HCT116 (cell line): Measurements from ENCODE around the gene MFN2. TPM values are rescaled to one million over a fixed set of nuclear protein-coding genes. Genes with fewer than 3 reads are reported as not detected.

Source experiments
- ATAC-seq: fragments of 200-7000 bp; cut with Tn5 transposase; 2 replicates; pipeline ENCODE4 v1.9.1; 2020; ENCODE audit warnings: mild to moderate bottlenecking, moderate library complexity
- BruUV-seq: library from RNA; stranded (reverse); fragments of 400-500 nt; replicated peaks from 2 replicates; lab custom pipeline; 2021; lab: Mats Ljungman, UMichigan
- CTCF ChIA-PET: fragments of 300-600 bp; sonication (Branson Sonifier 250); formaldehyde crosslinking; loops from one replicate; lab custom pipeline; 2021; ENCODE audit warnings: antibody characterized with exemption; lab: Charles Lee
- POLR2A ChIA-PET: fragments of 300-600, 350-600 bp; sonication (Branson Sonifier 250); formaldehyde crosslinking; loops from one replicate; lab custom pipeline; 2021; ENCODE audit warnings: antibody characterized with exemption; lab: Charles Lee
- RAD21 ChIA-PET, 2 experiments: fragments of 300-600 bp; sonication (Branson Sonifier 250); formaldehyde crosslinking; loops; one replicate each; lab custom pipeline; 2023; ENCODE audit warnings: low total read pairs in 2 of 2; ENCODE audit not compliant: uncharacterized antibody in 2 of 2, unreplicated experiment in 2 of 2, low non-redundant PET in 1 of 2; lab: Charles Lee
- DNase-seq: peaks from one replicate; pipeline ENCODE4 v3.0.0-alpha.2; 2010; ENCODE audit warnings: low read depth, low spot score
- H2AFZ ChIP-seq: fragments of 200-600 bp; shearing (Covaris generic), sonication (generic); 2 replicates; pipeline ENCODE4 v1.6.1; 2017; ENCODE audit warnings: low read depth, mixed run types, mixed read lengths, antibody characterized with exemption, low read length; ENCODE audit not compliant: poor library complexity, severe bottlenecking
- H3K27ac ChIP-seq: 2 replicates; pipeline ENCODE4 v1.5.1; 2012; ENCODE audit warnings: low read depth, low read length
- H3K27me3 ChIP-seq: fragments of 200-600 bp; sonication (generic); 2 replicates; pipeline ENCODE4 v1.6.1; 2016; ENCODE audit warnings: mixed run types, low read length, mixed read lengths; ENCODE audit not compliant: insufficient read depth
- H3K36me3 ChIP-seq, 2 experiments: fragments of 200-500 bp in 1 of 2; fragments of 200-600 bp in 1 of 2; sonication (Bioruptor generic) in 1 of 2; sonication (generic) in 1 of 2; 2 replicates each; pipeline versions ENCODE4 v1.5.1 to v1.6.1; 2014 to 2016; ENCODE audit warnings: low read length in 2 of 2, inconsistent platforms in 1 of 2, mixed read lengths in 1 of 2, mixed run types in 1 of 2; ENCODE audit not compliant: insufficient read depth in 2 of 2, control insufficient read depth in 1 of 2
- H3K4me1 ChIP-seq, 2 experiments: fragments of 200-600 bp in 1 of 2; sonication (generic) in 1 of 2; 2 replicates each; pipeline versions ENCODE4 v1.5.1 to v1.6.1; 2012 to 2017; ENCODE audit warnings: low read length in 2 of 2, inconsistent platforms in 1 of 2, mild to moderate bottlenecking in 1 of 2, mixed read lengths in 1 of 2, mixed run types in 1 of 2, moderate library complexity in 1 of 2; ENCODE audit not compliant: insufficient read depth in 2 of 2, control insufficient read depth in 1 of 2
- H3K4me2 ChIP-seq: fragments of 200-600 bp; sonication (generic); 2 replicates; pipeline ENCODE4 v1.6.1; 2017; ENCODE audit warnings: mixed run types, low read length, mixed read lengths
- H3K4me3 ChIP-seq, 2 experiments: fragments of 200-600 bp in 1 of 2; sonication (generic) in 1 of 2; replicated peaks in 1 of 2; 2 replicates each; pipeline ENCODE4 v1.5.1; 2011 to 2016; ENCODE audit warnings: low read length in 2 of 2, control low read depth in 1 of 2, low read depth in 1 of 2, mild to moderate bottlenecking in 1 of 2, mixed read lengths in 1 of 2, mixed run types in 1 of 2
- H3K79me2 ChIP-seq: fragments of 200-600 bp; sonication (generic); 2 replicates; pipeline ENCODE4 v1.6.1; 2017; ENCODE audit warnings: mild to moderate bottlenecking, mixed run types, low read length, moderate library complexity, mixed read lengths; ENCODE audit not compliant: insufficient read depth
- H3K9ac ChIP-seq: fragments of 200-600 bp; sonication (generic); 2 replicates; pipeline ENCODE4 v1.6.1; 2016; ENCODE audit warnings: low read length, mixed read lengths
- H3K9me2 ChIP-seq: fragments of 200-600 bp; sonication (generic), shearing (Covaris generic); 2 replicates; pipeline ENCODE4 v1.6.1; 2017; ENCODE audit warnings: mixed run types, mild to moderate bottlenecking, moderate library complexity; ENCODE audit not compliant: insufficient read depth
- H3K9me3 ChIP-seq, 2 experiments: fragments of 200-500 bp in 1 of 2; fragments of 200-600 bp in 1 of 2; sonication (Bioruptor generic) in 1 of 2; sonication (generic) in 1 of 2; 2 replicates each; pipeline ENCODE4 v1.6.1; 2014 to 2017; ENCODE audit warnings: low read length in 2 of 2, mixed read lengths in 2 of 2, inconsistent platforms in 1 of 2, low read depth in 1 of 2, mild to moderate bottlenecking in 1 of 2, mixed run types in 1 of 2, moderate library complexity in 1 of 2; ENCODE audit not compliant: control insufficient read depth in 1 of 2, insufficient read depth in 1 of 2
- H4K20me1 ChIP-seq: fragments of 200-600 bp; sonication (generic), shearing (Covaris generic); 2 replicates; pipeline ENCODE4 v1.6.1; 2017; ENCODE audit warnings: mixed run types, mild to moderate bottlenecking, moderate library complexity; ENCODE audit not compliant: insufficient read depth
- ATF3 ChIP-seq: IDR thresholded peaks from 2 replicates; pipeline ENCODE4 v1.6.1; 2012
- CBX3 ChIP-seq: IDR thresholded peaks from 2 replicates; pipeline ENCODE4 v1.6.1; 2012; ENCODE audit warnings: low read depth
- CTCF ChIP-seq, 3 experiments: fragments of 200-600 bp in 1 of 3; sonication (generic) in 1 of 3; IDR thresholded peaks in 2 of 3; conservative IDR thresholded peaks in 1 of 3; 2 replicates each; pipeline ENCODE4 v1.5.1; 2012 to 2017; ENCODE audit warnings: low read depth in 2 of 3, low read length in 2 of 3, antibody characterized with exemption in 1 of 3, borderline replicate concordance in 1 of 3, control low read depth in 1 of 3, mild to moderate bottlenecking in 1 of 3, mixed read lengths in 1 of 3, mixed run types in 1 of 3, moderate library complexity in 1 of 3; ENCODE audit not compliant: insufficient read depth in 1 of 3
- REST ChIP-seq: IDR thresholded peaks from 2 replicates; pipeline ENCODE4 v1.6.1; 2012; ENCODE audit warnings: low read depth
- SP1 ChIP-seq: IDR thresholded peaks from 2 replicates; pipeline ENCODE4 v1.6.1; 2012; ENCODE audit warnings: low read depth
- ZFX ChIP-seq: fragments of 450-650 bp; IDR thresholded peaks from 2 replicates; pipeline ENCODE4 v1.6.1; 2017
- intact Hi-C: fragments of 100-400 bp; cut with micrococcal nuclease; formaldehyde crosslinking; loops from 2 replicates; pipeline ENCODE4 v1.10.0; 2022
- total RNA-seq: library from RNA; stranded (reverse); gene quantifications from one replicate; pipeline ENCODE4 v1.2.1, GENCODE V29; 2021; ENCODE audit not compliant: unreplicated experiment

MFN2 gene
- total RNA-seq, 1 experiment from 2014 or later: 83.0 TPM

- H3K9me2 ChIP-seq: no peaks in the 10 kb centered on the region
- no peaks in the 10 kb centered on the region for H3K27me3 ChIP-seq
- no peaks in the 10 kb centered on the region for H3K36me3 ChIP-seq
- no peaks in the 10 kb centered on the region for H3K79me2 ChIP-seq
- no peak overlapping the region for H3K9ac ChIP-seq
- ATAC-seq: no peak
- CTCF ChIA-PET: no interaction called here
- TF ChIP-seq CBX3: no peak
- TF ChIP-seq ATF3: no peak
- no peak for TF ChIP-seq SP1
- H3K4me3 ChIP-seq: no peak overlapping the region
- intact Hi-C loops: no loop called here
- no peak overlapping the region for H3K4me2 ChIP-seq
- H4K20me1 ChIP-seq: no peaks in the 10 kb centered on the region
- H3K9me3 ChIP-seq: no peaks in the 10 kb centered on the region
- BruUV-seq: no TSS peak
- no peak overlapping the region for H3K27ac ChIP-seq
- peaks cover 11 to 20% of the 10 kb centered on the region in 2 experiments for H3K4me1 ChIP-seq
- POLR2A ChIA-PET: no interaction called here
- RAD21 ChIA-PET: no interaction called here
- H2AFZ ChIP-seq: no peak overlapping the region
- DNase-seq: no peak
These were observed 68.1 kb downstream of the MFN2 start for GRCh38 chr1:12048372-12048771.

- no peaks in the 10 kb centered on the region for H3K79me2 ChIP-seq
- H2AFZ ChIP-seq: no peak overlapping the region
- no peak overlapping the region for H3K27ac ChIP-seq
- H3K36me3 ChIP-seq: no peaks in the 10 kb centered on the region
- H3K9ac ChIP-seq: no peak overlapping the region
- H4K20me1 ChIP-seq: no peaks in the 10 kb centered on the region
- H3K4me2 ChIP-seq: no peak overlapping the region
- intact Hi-C loops: no loop called here
- H3K4me3 ChIP-seq: no peak overlapping the region
- ATAC-seq (no peak), DNase-seq (no peak)
- no peaks in the 10 kb centered on the region for H3K27me3 ChIP-seq
- ChIA-PET RAD21 (no interaction called here), CTCF (no interaction called here), POLR2A (interaction anchor here (1.2 to 1.5 kb wide), 2 partner anchors 30 to 140 kb away, joined by 3 to 4 read pairs; partner anchors contain the start of gene MIIP)
- no peaks in the 10 kb centered on the region for H3K9me3 ChIP-seq
- H3K4me1 ChIP-seq: peaks cover 11 to 16% of the 10 kb centered on the region in 2 experiments
- H3K9me2 ChIP-seq: no peaks in the 10 kb centered on the region
- TF ChIP-seq CTCF (IDR thresholded peaks at IDR 0.05 in 2 of 3, conservative IDR thresholded peaks at IDR 0.05 in 1 of 3; ENCODE audit: borderline replicate concordance in 1 of 3, insufficient read depth in 1 of 3, low read depth in 2 of 3, low read length in 2 of 3) (peak in 1 of 3 experiments; percentile 11; a peak in 1 of 6 replicates), REST (no peak), ZFX (no peak)
- no TSS peak for BruUV-seq
These were observed 69.4 kb downstream of the MFN2 start for GRCh38 chr1:12049616-12050015.
